Stimulated activated CD8-positive, alpha-beta memory T cell treated with anti-CD3 and anti-CD28 coated beads, Interleukin-15, amount 100 ng/mL, for 48 hours (primary cell): ENCODE results near the gene NAV2.
"Not testable (repeated sequence)": the region's sequence is repeated elsewhere in the genome, so short reads cannot be mapped to it uniquely, and the experiment has no call there.

ENCODE experiments used
- DNase-seq, 2 donors: peaks; one replicate each; pipeline ENCODE4 v3.0.0-alpha.2; 2020; ENCODE audit warnings: low read depth in 2 of 2

Gene NAV2

DNA sequence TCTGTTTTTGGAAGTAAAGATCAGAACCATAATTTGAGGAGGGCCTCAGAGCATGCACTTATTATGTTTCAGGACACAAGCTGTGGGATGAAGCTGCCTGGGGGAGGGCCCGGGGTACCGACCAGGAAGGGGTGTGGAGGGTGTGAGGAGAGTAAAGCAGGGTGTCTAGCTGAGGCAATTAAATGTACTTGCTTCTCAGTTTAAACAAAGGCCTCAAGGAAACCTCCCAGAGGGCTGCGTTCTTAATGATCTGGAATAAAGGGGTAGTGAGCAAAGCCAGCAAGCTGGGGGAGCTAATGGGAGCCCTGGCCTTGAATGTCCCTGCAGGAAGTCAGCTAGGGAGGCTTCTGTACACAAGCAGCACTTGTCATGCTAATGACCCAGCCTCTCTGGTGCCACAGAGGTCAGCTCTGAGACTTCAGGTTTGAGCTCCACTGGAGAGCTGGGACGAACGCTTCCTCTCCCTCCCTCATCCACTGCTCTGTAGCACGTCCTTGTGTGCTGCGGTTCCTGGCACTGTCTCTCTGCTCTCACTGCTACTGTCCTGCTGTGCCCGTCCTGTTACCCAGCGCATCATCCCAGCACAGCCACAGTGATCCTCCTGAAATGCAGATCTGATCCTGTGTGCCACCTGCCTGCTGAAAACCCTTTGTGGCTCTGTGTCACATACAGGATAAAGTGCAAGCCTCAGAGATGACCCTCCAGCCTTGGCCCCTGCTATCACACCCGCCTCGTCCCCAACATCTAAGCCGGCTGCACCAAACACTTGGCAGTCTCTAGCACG, 287.9 kb downstream of the NAV2 start:
- DNase-seq: no peak

DNA sequence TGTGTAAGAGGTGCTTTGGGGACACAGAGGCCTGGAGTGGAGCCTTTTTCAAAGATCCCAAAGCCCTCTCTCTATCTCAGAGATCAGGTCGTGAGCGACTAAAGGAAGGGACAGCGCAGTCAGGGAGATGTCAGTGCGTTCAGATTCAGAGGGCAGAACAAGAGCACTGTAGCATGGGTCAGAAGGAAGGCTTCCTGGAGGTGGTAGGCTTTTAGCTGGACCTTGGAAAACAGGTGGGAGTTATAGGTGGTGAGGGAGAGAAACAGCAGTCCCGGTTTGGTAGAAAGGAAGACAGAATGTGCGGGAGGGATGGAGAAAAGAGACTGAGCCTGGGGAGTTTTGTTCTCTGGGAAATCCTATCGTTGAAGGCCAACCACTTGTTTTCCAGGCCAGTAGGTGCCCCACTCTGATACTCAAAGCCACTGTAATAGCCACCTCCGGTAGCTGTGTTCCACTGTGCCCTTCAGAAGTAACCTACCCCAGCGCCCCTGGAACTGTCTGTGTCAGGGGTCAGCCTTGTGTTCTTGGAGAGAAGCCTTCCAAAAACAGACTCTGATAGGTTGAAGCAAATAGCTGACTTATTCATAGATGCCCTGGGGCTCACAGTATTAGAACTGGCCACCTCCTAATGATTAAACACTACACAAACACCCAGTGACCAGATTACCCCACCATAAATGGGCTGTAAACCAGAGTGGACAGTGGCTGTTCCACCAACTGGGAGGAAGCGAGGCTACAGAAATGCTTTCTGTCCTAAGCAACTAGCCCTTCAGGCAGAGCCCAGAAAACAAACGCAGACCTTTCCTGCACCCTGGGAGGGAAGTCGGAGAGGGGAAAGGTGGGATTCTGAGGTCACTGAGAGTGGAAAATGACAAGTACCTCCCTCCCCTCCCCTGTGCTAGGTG, 289.9 kb downstream of the NAV2 start:
- no peak for DNase-seq

GRCh38 chr11:20003351-20003750, 290.7 kb downstream of the NAV2 start:
- DNase-seq: no peak

GRCh38 chr11:20004866-20005265, 292.2 kb downstream of the NAV2 start:
- no peak for DNase-seq

DNA sequence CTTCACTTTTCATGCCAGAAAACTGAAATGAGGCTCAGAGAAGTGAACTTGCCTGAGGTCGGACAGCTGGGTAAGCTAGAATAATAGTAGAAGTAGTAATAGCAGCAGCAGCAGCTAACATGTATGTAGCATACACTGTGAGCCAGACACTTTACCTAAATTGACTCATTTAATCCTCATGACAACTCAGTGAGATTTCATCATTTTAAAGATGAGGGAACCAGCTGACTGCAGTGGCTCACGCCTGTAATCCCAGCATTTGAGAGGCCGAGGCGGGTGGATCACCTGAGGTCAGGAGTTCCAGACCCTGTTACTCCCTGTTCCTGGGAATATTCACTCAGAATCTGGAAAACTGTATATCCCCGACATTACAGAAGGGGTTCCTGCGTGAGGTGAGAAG, 293.1 kb downstream of the NAV2 start:
- DNase-seq: no peak

DNA sequence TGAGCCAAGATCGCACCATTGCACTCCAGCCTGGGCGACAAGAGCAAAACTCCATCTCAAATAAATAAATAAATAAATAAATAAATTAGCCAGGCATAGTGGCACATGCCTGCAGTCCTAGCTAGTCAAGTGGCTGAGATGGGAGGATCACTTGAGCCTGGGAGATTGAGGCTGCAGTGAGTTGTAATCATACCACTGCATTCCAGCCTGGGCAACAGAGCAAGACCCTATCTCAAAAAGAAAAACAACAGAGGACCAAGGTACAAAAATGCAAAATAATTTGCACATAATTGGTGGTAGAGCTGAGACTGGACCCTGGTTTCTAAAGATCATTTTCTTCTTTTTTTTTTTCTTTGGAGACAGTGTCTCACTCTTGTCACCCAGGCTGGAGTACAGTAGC, 294.0 kb downstream of the NAV2 start:
- not testable (repeated sequence) for DNase-seq

- DNase-seq: no peak
Observed at GRCh38 chr11:20007386-20007785, 294.7 kb downstream of the NAV2 start.

DNA sequence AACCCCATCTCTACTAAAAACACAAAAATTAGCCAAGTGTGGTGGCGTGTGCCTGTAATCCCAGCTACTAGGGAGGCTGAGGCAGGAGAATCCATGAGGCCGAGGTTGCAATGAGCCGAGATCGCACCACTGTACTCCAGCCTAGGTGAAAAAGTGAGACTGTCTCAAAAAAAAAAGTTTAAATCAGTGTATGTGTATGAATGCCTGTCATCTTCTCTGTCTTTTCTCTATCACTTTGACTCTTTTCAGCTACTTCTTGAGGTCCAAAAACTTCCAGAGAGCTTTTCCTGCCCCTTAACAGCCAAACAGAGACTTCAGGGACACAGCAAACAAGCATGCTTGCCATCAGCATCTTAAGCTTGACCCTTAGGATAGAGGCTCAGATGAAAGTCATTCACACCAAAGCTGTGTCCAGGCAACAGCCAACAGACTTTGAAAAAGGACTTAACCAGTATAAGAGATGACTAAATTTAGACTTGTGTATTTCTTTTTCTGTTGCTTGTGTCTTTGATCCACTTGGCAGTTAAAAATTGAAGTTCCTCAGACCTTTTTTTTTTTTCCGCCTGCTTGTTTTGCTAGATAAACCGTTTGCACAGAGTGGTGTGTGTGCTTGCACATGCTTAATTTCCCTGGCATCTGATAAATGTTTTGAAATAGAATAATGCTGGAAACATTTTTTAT, 295.7 kb downstream of the NAV2 start:
- DNase-seq: no peak

- DNase-seq: no peak
Observed at GRCh38 chr11:20008871-20009644, 296.4 kb downstream of the NAV2 start.

DNA sequence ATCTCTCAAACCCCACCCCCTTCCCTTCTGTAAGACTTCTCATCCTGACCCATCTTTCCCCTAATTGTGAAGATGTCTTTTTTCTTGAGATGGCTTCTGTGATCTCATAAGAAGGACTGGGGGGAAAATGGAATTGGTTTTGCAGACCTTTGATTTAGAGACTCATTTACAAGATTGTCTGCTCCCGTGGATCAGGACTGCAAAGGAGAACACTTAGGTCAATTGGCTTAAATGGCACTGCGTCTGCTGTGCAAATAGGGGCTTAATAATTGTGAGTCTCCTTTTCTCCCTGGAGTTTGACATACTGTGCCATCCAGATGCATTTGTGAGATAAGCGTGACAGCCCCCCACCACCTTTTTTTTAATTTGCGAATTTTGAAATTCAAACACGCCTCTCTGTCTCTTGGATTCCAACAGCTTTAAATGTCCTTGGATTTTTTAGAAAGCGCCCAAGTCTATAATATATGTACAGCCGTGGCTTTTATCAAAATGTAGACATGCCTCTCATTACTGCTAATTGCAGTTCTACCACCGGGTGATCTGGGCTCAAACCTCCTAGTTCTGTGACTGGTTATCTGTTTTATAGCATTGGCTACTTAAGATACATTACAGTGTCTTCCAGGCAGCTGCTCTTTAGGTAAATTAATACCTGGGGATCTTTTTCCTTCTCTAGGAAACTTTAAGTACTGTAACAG, 297.7 kb downstream of the NAV2 start:
- no peak for DNase-seq

- no peak for DNase-seq
Observed at GRCh38 chr11:20010851-20011225, 298.2 kb downstream of the NAV2 start.

DNA sequence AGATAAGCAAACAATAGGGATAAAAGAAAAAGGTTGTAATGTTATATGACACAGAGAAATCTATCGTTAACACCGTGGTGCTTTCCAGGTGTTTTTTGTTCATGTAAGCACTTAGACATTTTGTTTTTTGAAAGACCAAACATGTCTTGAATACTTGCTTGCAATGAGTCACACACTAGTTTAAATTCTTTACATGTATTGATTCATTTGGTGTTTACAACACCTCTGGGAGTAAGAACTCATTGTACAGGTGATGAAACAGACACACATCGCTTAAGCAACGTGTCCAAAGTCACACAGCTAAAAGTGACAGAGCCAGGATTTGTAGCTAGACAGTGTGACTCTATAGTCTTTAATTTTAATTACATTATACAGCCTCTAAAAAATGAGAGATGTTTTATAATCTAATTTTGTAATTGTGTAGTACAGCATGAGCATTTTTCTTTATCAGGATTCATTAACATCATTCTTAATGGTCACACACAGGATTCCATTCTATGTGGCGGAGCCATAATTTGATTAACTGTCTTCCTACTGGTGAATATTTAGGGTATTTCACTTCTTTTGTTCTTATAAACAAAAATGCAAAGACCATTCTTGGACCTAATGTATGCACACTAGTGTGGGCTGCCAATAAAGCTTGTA, 298.8 kb downstream of the NAV2 start:
- DNase-seq: no peak

- DNase-seq: no peak
Observed at GRCh38 chr11:20013346-20014066, 300.9 kb downstream of the NAV2 start.

GRCh38 chr11:20014067-20014402, 301.4 kb downstream of the NAV2 start:
- no peak for DNase-seq

- no peak for DNase-seq
Observed at GRCh38 chr11:20015101-20015500, 302.5 kb downstream of the NAV2 start.

GRCh38 chr11:20015529-20016427, 303.1 kb downstream of the NAV2 start:
- DNase-seq: no peak

DNA sequence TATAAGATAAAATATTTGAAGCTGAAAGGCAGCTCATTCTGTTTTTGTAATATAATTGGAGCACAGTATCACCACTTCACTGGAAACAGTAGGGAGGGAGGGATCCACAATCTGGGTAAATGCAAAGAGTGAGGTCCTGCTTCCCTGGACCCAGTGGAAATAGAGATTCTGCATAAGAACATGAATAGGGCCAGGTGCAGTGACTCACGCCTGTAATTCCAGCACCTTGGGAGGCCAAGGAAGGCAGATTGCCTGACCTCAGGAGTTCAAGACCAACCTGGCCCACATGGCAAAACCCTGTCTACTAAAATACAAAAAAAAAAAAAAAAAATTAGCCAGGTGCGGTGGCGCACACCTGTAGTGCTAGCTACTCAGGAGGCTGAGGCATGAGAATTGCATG, 303.9 kb downstream of the NAV2 start:
- DNase-seq: no peak

GRCh38 chr11:20017320-20017719, 304.7 kb downstream of the NAV2 start:
- DNase-seq: no peak

GRCh38 chr11:20020198-20020597, 307.6 kb downstream of the NAV2 start:
- no peak for DNase-seq
